Fibroblast of skin of scalp (primary cell): ENCODE data around the gene DMRT3.

Experiments
- DNase-seq: peaks from one replicate; pipeline ENCODE4 v3.0.0-alpha.2; 2013

DMRT3 gene

GRCh38 chr9:1005043-1005667 lies 28.7 kb downstream of the DMRT3 start:
- peak; percentile 66 for DNase-seq

DNA sequence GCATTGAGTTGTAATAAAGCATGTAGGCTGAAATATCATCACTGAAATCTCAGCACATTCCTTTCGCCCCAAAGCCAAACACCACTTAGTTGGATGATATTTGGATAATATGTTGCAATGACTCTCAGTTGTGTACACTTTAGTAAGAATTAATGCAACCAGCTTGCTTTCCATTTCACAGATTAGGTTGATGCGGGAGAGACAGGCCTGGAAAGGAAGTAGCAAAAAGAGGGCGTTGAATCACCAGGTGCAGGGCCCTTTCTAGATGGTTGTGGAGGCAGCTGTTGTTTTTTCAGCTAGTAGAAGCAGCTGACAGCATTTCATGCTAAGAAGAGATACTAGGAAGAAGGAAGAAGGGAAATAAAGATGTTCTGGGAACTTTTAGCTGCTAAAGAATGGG lies 30.9 kb downstream of the DMRT3 start:
- DNase-seq: no peak

GRCh38 chr9:1008216-1008615 lies 31.8 kb downstream of the DMRT3 start:
- no peak for DNase-seq

GRCh38 chr9:1009101-1009707 lies 32.7 kb downstream of the DMRT3 start:
- DNase-seq: peak; percentile 77

DNA sequence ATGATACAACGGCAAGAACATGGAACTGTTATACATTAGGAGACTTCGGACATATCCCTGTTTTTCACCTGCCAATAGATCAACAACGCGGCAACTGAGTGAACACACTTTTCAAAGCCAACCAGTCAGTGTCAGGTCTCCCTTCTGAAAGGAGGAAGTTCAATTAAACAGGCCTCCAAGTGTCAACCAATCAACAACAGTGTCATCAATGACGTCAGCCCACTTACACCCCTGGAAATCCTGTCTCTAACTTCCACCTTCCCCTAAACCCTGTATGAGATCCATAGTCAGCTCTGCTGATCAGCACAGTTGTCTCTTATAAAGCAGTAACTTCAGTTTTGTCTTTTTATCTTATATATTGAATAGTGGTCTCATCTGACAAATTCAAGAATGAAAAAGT lies 36.6 kb downstream of the DMRT3 start:
- no peak for DNase-seq

DNA sequence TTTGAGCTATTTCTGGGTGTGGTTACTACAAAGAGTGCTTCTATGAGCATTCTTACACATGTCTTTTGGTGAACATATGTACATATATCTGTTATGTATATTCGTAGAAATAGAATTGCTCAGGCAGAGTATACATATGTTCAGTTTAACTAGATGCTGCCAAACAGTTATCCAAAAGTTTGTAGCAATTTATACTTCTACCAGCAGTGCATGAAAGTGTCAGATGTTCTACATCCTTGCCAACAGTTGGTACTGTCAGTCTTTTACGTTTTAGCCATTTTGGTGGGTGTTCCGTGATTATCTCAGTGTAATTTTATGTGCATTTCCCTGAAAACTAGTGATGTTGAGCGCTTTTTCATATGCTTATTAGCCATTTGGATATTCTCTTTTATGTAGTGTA lies 37.8 kb downstream of the DMRT3 start:
- no peak for DNase-seq

- DNase-seq: no peak
Observed at GRCh38 chr9:1014640-1015039, 38.2 kb downstream of the DMRT3 start.

- DNase-seq: no peak
Observed at GRCh38 chr9:1018121-1018520, 41.7 kb downstream of the DMRT3 start.

GRCh38 chr9:1024112-1024511 lies 47.7 kb downstream of the DMRT3 start:
- DNase-seq: no peak

DNA sequence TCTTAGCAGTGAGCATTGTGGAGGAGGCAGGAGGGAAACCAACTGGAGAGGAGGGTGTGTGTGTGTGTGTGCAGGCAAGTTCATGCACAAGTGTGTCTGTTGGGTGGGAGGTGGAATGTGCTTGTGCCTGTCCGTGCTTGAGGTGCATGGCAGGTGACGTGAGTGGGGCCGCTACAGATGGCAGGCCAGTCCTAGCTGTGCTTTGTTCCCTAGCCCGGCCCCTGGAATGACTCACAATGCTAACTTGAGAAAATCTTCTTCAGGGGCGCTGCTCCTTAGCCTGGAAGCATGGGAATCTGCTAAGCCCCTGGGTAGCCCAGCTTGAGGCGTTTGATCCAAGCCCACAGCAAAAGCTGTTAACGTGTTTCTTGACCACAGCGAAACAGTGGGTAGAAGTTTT lies 48.7 kb downstream of the DMRT3 start:
- DNase-seq: no peak

DNA sequence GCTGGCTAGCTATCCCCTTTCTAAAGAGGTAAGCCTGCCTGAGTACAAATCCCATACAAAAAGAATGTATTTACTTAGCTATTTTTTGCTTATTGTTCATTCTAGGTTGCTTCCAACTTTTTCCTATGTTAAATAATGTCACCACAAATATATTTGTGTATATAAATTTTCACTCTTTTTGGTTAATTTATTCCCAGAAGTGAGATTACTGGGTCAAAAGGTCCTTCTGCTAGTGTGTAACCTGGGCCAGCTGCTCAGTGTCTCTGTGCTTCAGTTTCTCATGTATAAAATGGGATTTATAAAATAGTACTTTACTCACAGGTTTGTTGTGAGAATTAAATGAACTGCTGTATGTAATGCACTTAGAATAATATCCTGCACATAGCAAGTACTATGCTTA lies 49.8 kb downstream of the DMRT3 start:
- DNase-seq: no peak

- DNase-seq: no peak
Observed at GRCh38 chr9:1028501-1029190, 52.2 kb downstream of the DMRT3 start.

DNA sequence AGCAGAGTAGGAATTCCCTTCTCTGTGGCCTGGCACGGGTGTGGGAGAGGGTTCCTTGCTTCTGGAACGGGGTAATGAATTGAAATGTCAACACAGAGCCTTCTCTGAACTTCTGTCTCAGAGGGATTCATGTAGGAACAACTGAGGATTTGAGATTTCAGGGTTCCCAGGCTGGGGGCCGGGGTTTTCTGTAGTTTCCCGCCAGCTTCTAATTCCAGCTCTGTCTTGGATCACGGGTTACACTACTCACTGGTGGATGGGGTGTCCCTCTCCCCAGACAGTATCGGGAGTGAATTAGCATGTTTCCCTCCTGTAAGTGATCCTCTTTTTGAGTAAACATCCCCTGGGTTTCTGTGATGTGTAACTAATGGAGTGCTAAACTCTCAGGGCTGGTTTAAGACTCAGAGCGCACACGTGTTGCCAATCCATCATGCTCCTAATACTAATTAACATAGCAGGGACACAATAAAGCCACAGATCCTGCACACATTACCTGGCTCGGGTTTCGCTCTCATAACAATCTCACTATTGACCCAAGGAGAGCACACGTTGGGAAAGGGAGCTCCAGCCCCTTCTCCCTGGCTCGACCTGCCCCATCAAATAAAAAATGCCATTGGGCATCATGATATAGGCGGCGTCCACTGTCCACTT lies 55.6 kb downstream of the DMRT3 start:
- no peak for DNase-seq

GRCh38 chr9:1034271-1034670 lies 57.8 kb downstream of the DMRT3 start:
- no peak for DNase-seq

DNA sequence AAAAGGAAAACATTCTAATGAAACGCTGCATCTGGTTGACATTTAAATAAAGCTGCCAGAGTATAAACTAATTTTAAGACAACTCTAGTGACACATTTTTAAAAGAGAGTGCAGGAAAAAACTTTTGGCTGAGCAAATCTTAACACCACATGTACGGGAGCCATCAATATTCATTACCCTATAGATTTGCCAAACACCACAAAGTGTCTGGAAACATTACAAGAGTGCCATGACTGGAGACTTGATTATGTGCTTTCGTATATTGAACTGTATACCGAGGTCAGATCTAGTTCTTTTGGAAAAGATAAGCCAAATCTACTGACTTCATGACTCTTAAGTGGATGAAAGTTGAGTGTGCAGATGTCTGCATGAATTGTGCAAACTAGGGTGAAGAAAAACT lies 63.1 kb downstream of the DMRT3 start:
- DNase-seq: no peak
